GM08714 (cell line): ENCODE results near the gene SELENBP1.
A peak's percentile ranks its signal among the peaks of the same experiment; 100 is the strongest.
"Not testable (repeated sequence)": the region's sequence is repeated elsewhere in the genome, so short reads cannot be mapped to it uniquely, and the experiment has no call there.

Source experiments
- H3K4me3 ChIP-seq: fragments of 200-500 bp; sonication (Bioruptor generic); 2 replicates; pipeline ENCODE4 v1.5.1; 2014; ENCODE audit warnings: mild to moderate bottlenecking, low read length, inconsistent platforms
- ZNF274 ChIP-seq: IDR thresholded peaks from 2 replicates; pipeline ENCODE4 v1.6.1; 2012; ENCODE audit warnings: mild to moderate bottlenecking, low read depth, low read length

SELENBP1 gene

DNA sequence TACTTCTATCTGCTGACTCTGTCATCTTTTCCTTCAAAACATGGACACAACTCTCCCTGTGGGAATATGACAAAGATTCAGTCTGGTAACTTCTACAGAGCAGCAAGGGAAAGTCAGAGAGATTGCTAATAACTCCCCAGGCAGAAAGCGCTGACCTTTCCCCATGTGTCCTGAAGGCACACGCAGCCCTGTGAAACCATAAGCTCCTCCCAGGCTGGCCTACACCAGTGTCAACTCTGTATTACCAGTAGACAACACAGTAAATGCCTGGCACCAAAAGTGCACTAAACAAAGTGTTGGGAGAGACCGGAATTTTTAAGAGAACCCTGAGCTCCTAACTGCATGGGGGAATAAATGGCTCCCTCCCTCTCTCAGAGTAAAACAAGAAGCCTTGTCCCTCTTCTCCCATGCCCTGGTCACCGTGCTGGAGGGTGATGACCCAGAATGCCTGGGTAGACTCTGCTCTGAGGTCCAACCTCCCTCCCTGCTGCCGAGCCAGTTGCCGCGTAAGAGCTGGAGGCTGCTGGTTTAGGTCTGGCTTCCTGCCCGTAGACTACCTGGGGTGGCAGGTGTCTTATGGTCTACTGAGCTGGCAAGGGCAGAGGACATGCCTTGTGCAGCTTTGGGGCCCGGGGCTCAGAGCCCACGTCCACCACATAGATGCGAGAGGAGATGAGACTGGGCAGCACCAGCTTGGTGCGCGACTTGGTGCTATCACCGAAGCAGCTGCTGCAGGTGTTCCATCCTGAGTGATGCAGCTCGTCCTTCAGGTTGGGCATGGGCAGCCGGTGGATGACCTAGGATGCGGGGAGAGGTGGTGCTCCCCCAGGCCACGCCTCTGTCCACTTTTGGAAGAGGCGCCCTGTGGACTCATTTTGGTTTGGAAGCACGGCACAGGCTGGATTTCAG lies 3.9 kb downstream of the SELENBP1 start:
- TF ChIP-seq ZNF274 = no peak

GRCh38 chr1:151367658-151368392 lies 4.7 kb downstream of the SELENBP1 start:
- H3K4me3 ChIP-seq = no peak overlapping the region

More for the DNA sequence above, 3.9 kb downstream of the SELENBP1 start:
- no peak overlapping the region for H3K4me3 ChIP-seq

GRCh38 chr1:151364996-151365395 lies 7.5 kb downstream of the SELENBP1 start:
- TF ChIP-seq ZNF274 = no peak

More at GRCh38 chr1:151367658-151368392, 4.7 kb downstream of the SELENBP1 start:
- TF ChIP-seq ZNF274 = no peak

GRCh38 chr1:151362308-151363155 lies 10.0 kb downstream of the SELENBP1 start:
- TF ChIP-seq ZNF274 = no peak
- H3K4me3 ChIP-seq = no peak overlapping the region

More at GRCh38 chr1:151364996-151365395, 7.5 kb downstream of the SELENBP1 start:
- H3K4me3 ChIP-seq = no peak overlapping the region

- TF ChIP-seq ZNF274 = no peak
- no peak overlapping the region for H3K4me3 ChIP-seq
Measured at GRCh38 chr1:151361883-151362282, 10.6 kb downstream of the SELENBP1 start.

GRCh38 chr1:151356696-151357095 lies 15.8 kb downstream of the SELENBP1 start:
- TF ChIP-seq ZNF274 = no peak
- no peak overlapping the region for H3K4me3 ChIP-seq

GRCh38 chr1:151352021-151352718 lies 20.3 kb downstream of the SELENBP1 start:
- no peak for TF ChIP-seq ZNF274
- no peak overlapping the region for H3K4me3 ChIP-seq

DNA sequence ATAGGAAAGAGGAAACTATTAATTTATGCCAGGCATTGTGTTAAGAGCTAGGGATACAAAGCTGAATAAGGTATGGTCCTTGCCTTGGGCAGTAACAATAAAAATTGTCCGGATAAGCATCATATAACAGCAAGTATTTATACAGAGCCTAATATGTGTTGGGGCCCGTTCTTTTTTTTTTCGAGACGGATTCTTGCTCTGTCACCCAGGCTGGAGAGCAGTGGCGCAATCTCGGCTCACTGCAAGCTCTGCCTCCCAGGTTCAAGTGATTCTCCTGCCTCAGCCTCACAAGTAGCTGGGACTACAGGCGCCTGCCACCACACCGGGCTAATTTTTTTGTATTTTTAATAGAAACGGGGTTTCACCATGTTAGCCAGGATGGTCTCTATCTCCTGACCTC lies 22.2 kb downstream of the SELENBP1 start:
- H3K4me3 ChIP-seq = not testable (repeated sequence)

GRCh38 chr1:151347523-151348246 lies 24.8 kb downstream of the SELENBP1 start:
- H3K4me3 ChIP-seq = peak overlapping the region; percentile 52; the same call in 1 of the 2 replicates
- no peak for TF ChIP-seq ZNF274

DNA sequence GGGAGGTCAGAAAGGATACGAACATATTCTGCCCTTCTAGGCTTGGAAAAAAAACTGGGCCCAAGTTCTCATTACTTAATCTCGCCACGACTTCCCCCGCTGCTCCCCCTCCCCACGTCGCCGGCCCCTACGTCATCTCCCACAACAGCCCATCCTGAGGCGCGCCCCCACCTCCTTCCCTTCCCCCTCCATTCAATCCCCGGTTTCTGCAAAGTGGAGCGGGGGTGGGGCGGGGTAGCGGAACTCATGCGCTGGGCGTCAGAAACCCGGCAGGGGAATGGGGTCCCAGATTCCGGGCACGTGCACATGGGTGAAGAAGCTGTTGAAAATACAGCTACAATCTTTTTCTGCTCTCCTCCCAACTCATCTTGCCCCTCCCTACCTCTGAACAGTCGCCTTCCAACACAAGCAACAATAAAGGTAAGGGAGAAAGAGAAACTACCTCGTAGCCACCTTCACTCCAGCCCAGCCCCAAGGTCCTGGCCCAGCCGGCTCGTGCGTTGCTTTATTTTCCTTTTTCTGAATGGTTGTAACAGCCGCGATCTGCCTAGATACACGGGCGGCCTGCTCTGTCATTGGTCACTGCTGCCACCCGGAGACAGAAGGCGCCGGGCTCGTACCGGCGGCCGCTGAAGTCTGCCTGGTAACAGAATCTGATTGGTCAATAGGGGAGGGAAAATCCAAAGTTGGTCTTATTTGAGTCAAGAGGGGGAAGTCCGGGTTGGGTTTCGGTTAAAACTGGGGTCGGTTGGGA lies 25.6 kb downstream of the SELENBP1 start, which contains the start of gene RFX5:
TSS of gene RFX5 (minus strand) at position 484 of the 754 bp plus-strand sequence. CDS start 932 bp downstream, outside the sequence.
- no peak for TF ChIP-seq ZNF274
- peak within 1 kb of the TSS; percentile 78 for H3K4me3 ChIP-seq

GRCh38 chr1:151346082-151346768 lies 26.3 kb downstream of the SELENBP1 start:
- H3K4me3 ChIP-seq = peak overlapping the region; percentile 78
- no peak for TF ChIP-seq ZNF274
